Pancreas (tissue), 10 donors: ENCODE measurements around the gene MTF1. TPM values are rescaled to one million over a fixed set of nuclear protein-coding genes. Genes with fewer than 3 reads are reported as not detected.

Experiments
- ATAC-seq, 4 donors: fragments of 200-7000 bp; cut with Tn5 transposase; one replicate each; pipeline versions ENCODE4 v1.8.0 to v1.9.1; 2020; ENCODE audit warnings: mild to moderate bottlenecking in 4 of 4, moderate library complexity in 4 of 4
- DNase-seq, 6 donors: peaks; one replicate each; pipeline ENCODE4 v3.0.0-alpha.2; 2020
- FAIRE-seq: peaks from 2 replicates; lab custom pipeline; 2012; peaks lifted over from hg19 to GRCh38; lab: Jason Lieb, UNC
- H3K27ac ChIP-seq, 4 donors: fragments of 200-600 bp; sonication (generic); 1 replicate in 3 of 4; 2 replicates in 1 of 4; pipeline versions ENCODE4 v1.5.0 to v1.8.0; 2020
- H3K27me3 ChIP-seq, 4 donors: fragments of 200-600 bp; one replicate each; pipeline ENCODE4 v1.8.0; 2021
- H3K36me3 ChIP-seq, 3 donors: fragments of 200-600 bp; sonication (generic) in 1 of 3; one replicate each; pipeline versions ENCODE4 v1.5.0 to v1.8.0; 2020 to 2021
- H3K4me1 ChIP-seq, 3 donors: fragments of 200-600 bp; one replicate each; pipeline ENCODE4 v1.8.0; 2021
- H3K4me3 ChIP-seq, 4 donors: fragments of 200-600 bp; sonication (generic) in 2 of 4; one replicate each; pipeline versions ENCODE4 v1.5.0 to v1.8.0; 2020 to 2021
- H3K9me3 ChIP-seq, 4 donors: fragments of 200-600 bp; one replicate each; pipeline ENCODE4 v1.8.0; 2021
- CTCF ChIP-seq, 4 donors: fragments of 200-600 bp; sonication (generic) in 3 of 4; IDR thresholded peaks; one replicate each; pipeline versions ENCODE4 v1.5.0 to v1.8.0; 2021; ENCODE audit warnings: antibody characterized with exemption in 4 of 4
- WGBS, 2 donors: extraction: QIAGEN DNeasy Blood & Tissue Kit; methylation state at CpG; one replicate each; pipeline ENCODE4 v1.1.7; 2013; 5-methylcytosine and 5-hydroxymethylcytosine counted together
- intact Hi-C, 3 donors: fragments of 100-400 bp; cut with DNase I; formaldehyde crosslinking; loops; one replicate each; pipeline versions ENCODE4 v1.11.1 to v1.14.2; 2022
- polyA plus RNA-seq, 2 donors: library from polyadenylated mRNA; stranded (reverse); fragments of 200-250 nt; gene quantifications; one replicate each; pipeline ENCODE4 v1.2.3, GENCODE V29; 2013
- total RNA-seq, 6 donors: library from RNA; stranded (reverse); fragmentation: NEBNext Ultra II Directional in 4 of 6; extraction: Animal tissue kit (Norgen Biotek cat#: 25700) in 4 of 6; gene quantifications; one replicate each; pipeline versions ENCODE4 v1.2.1 to v1.2.4, GENCODE V29; 2021 to 2023
- donor health status: healthy with polysubstance abuse.
- donor health status: DM: no; HTN: no; CAD: no; lungs with moderate emphysema.
- donor health status: DM: no; HTN: no; CAD: no.
- donor health status: control.
- donor health status: control.
- donor health status: Bipolar disorder and iron deficiency.
- donor health status: DM: yes; HTN: yes; CAD: no.
- donor health status: DM: no; HTN: no; CAD: no.
- donor health status: DM: no; HTN: no; CAD: no.
- donor health status: DM: yes; HTN: yes; CAD: no.

MTF1 gene
- total and polyA plus RNA-seq, 8 donors: 1.4 to 13.5 (median 7.2) TPM

GRCh38 chr1:37802439-37802838, 57.0 kb downstream of the MTF1 start:
- intact Hi-C loops: no loop called here
- H3K27ac ChIP-seq: no peak overlapping the region
- no peaks in the 10 kb centered on the region for H3K27me3 ChIP-seq
- H3K9me3 ChIP-seq: no peaks in the 10 kb centered on the region
- FAIRE-seq (no peak), DNase-seq (no peak), ATAC-seq (no peak)
- H3K4me1 ChIP-seq: peaks cover 0 to 8% (median 5%) of the 10 kb centered on the region in 3 donors
- no peak for TF ChIP-seq CTCF (IDR thresholded peaks at IDR 0.05)
- no peak overlapping the region for H3K4me3 ChIP-seq
- WGBS, 2 donors: 98 to 100% methylated on average over 1 of the region's 1 CpG
- H3K36me3 ChIP-seq: peaks cover 8 to 41% (median 33%) of the 10 kb centered on the region in 3 donors

- 76 to 92% methylated on average over 3 of the region's 3 CpGs for WGBS, 2 donors
- intact Hi-C loops: no loop called here
Observed at GRCh38 chr1:37797750-37798345, 61.5 kb downstream of the MTF1 start.

GRCh38 chr1:37795340-37796125, 63.9 kb downstream of the MTF1 start:
- no peak for FAIRE-seq

More at GRCh38 chr1:37797750-37798345, 61.5 kb downstream of the MTF1 start:
- peaks cover 0 to 5% (median 0%) of the 10 kb centered on the region in 3 donors for H3K4me1 ChIP-seq
- H3K27me3 ChIP-seq: no peaks in the 10 kb centered on the region
- ATAC-seq: no peak
- H3K9me3 ChIP-seq: no peaks in the 10 kb centered on the region
- H3K27ac ChIP-seq: no peak overlapping the region
- H3K36me3 ChIP-seq: peaks cover 3 to 13% (median 3%) of the 10 kb centered on the region in 3 donors
- no peak for TF ChIP-seq CTCF (IDR thresholded peaks at IDR 0.05)
- no peak for FAIRE-seq
- DNase-seq: no peak
- H3K4me3 ChIP-seq: no peak overlapping the region

GRCh38 chr1:37794372-37795339, 64.7 kb downstream of the MTF1 start:
- no peak for TF ChIP-seq CTCF (IDR thresholded peaks at IDR 0.05)
- Histone ChIP-seq H3K9me3 (no peaks in the 10 kb centered on the region), H3K36me3 (no peaks in the 10 kb centered on the region), H3K27ac (no peak overlapping the region), H3K4me3 (peak overlapping the region; percentile 37 to 62 (median 51)), H3K27me3 (no peaks in the 10 kb centered on the region), H3K4me1 (peaks cover 0 to 5% (median 0%) of the 10 kb centered on the region in 3 donors)
- FAIRE-seq (no peak), DNase-seq (peak in 2 of 6 donors; percentile 36 to 80), ATAC-seq (peak; percentile 8 to 26 (median 12))
- intact Hi-C loops: no loop called here
- 15 to 20% methylated on average over 36 to 59 of the region's 59 CpGs for WGBS, 2 donors

More at GRCh38 chr1:37795340-37796125, 63.9 kb downstream of the MTF1 start:
- no peaks in the 10 kb centered on the region for H3K9me3 ChIP-seq
- H3K36me3 ChIP-seq: no peaks in the 10 kb centered on the region
- H3K4me3 ChIP-seq: peak overlapping the region in 2 of 4 donors; percentile 54 to 62
- H3K27ac ChIP-seq: no peak overlapping the region
- TF ChIP-seq CTCF (IDR thresholded peaks at IDR 0.05): no peak
- peaks cover 0 to 5% (median 0%) of the 10 kb centered on the region in 3 donors for H3K4me1 ChIP-seq
- peak; percentile 60 to 85 (median 78) for ATAC-seq
- 29 to 32% methylated on average over 22 of the region's 22 CpGs for WGBS, 2 donors
- intact Hi-C loops: no loop called here
- H3K27me3 ChIP-seq: no peaks in the 10 kb centered on the region
- DNase-seq: peak; percentile 37 to 89 (median 72)
